H1 (cell line): ENCODE measurements around the gene KRT81. TPM values are rescaled to one million over a fixed set of nuclear protein-coding genes. Genes with fewer than 3 reads are reported as not detected.

Experiments used
- CTCF ChIA-PET: fragments of 300-600 bp; sonication (Branson Sonifier 250); formaldehyde crosslinking; loops from one replicate; lab custom pipeline; 2021; ENCODE audit not compliant: partially characterized antibody; lab: Charles Lee
- POLR2A ChIA-PET: fragments of 300-600 bp; sonication (Branson Sonifier 250); formaldehyde crosslinking; loops from one replicate; lab custom pipeline; 2021; ENCODE audit warnings: inconsistent platforms; ENCODE audit not compliant: partially characterized antibody; lab: Charles Lee
- DNase-seq, 2 experiments: peaks; one replicate each; pipeline versions ENCODE4 v3.0.0 to v3.0.0-alpha.2; 2010 to 2022; ENCODE audit warnings: low spot score in 2 of 2, low read depth in 1 of 2, mixed read lengths in 1 of 2
- FAIRE-seq: peaks from 2 replicates; lab custom pipeline; 2011; peaks lifted over from hg19 to GRCh38; lab: Jason Lieb, UNC
- H2AFZ ChIP-seq: 2 replicates; pipeline ENCODE4 v1.8.1; 2012; ENCODE audit warnings: low read length, inconsistent platforms
- H2AK5ac ChIP-seq: 2 replicates; pipeline ENCODE4 v1.6.1; 2013; ENCODE audit warnings: low read depth, low read length
- H2BK120ac ChIP-seq: replicated peaks from 2 replicates; pipeline ENCODE3; 2013; ENCODE audit warnings: low read depth, low read length, inconsistent platforms
- H2BK12ac ChIP-seq: 2 replicates; pipeline ENCODE4 v1.6.1; 2013; ENCODE audit warnings: low read depth, low read length
- H2BK15ac ChIP-seq: 2 replicates; pipeline ENCODE4 v1.6.1; 2013; ENCODE audit warnings: low read length
- H2BK20ac ChIP-seq: 2 replicates; pipeline ENCODE4 v1.6.1; 2013; ENCODE audit warnings: low read length
- H2BK5ac ChIP-seq: 2 replicates; pipeline ENCODE4 v1.6.1; 2013; ENCODE audit warnings: low read depth, low read length
- H3K14ac ChIP-seq: 2 replicates; pipeline ENCODE4 v1.6.1; 2013; ENCODE audit warnings: inconsistent platforms; ENCODE audit not compliant: insufficient read length
- H3K18ac ChIP-seq: 2 replicates; pipeline ENCODE4 v1.6.1; 2013; ENCODE audit warnings: low read length; ENCODE audit errors: extremely low read depth
- H3K23ac ChIP-seq: 2 replicates; pipeline ENCODE4 v1.6.1; 2013; ENCODE audit warnings: inconsistent platforms; ENCODE audit not compliant: insufficient read length
- H3K23me2 ChIP-seq: 2 replicates; pipeline ENCODE4 v1.6.1; 2013; ENCODE audit warnings: low read depth, low read length
- H3K27ac ChIP-seq: 2 replicates; pipeline ENCODE4 v1.6.1; 2011; ENCODE audit warnings: low read depth, low read length, inconsistent platforms
- H3K27me3 ChIP-seq, 4 experiments: replicated peaks in 1 of 4; 1 replicate in 1 of 4; 2 replicates in 3 of 4; pipeline versions ENCODE4 v1.6.1 to v1.8.1; 2011 to 2013; ENCODE audit warnings: low read length in 3 of 4, mild to moderate bottlenecking in 3 of 4, inconsistent platforms in 2 of 4, mixed read lengths in 2 of 4, moderate library complexity in 1 of 4; ENCODE audit not compliant: control insufficient read depth in 3 of 4, insufficient read depth in 3 of 4; ENCODE audit errors: extremely low read depth in 1 of 4
- H3K36me3 ChIP-seq, 4 experiments: 2 replicates each; pipeline versions ENCODE4 v1.6.1 to v1.8.1; 2011 to 2013; ENCODE audit warnings: mild to moderate bottlenecking in 4 of 4, low read length in 3 of 4, moderate library complexity in 2 of 4, control low read depth in 1 of 4, inconsistent platforms in 1 of 4; ENCODE audit not compliant: insufficient read depth in 4 of 4, control insufficient read depth in 2 of 4
- H3K4ac ChIP-seq: replicated peaks from 2 replicates; pipeline ENCODE3; 2013; ENCODE audit warnings: low read length, low read depth, mixed read lengths, inconsistent platforms; ENCODE audit not compliant: insufficient read length
- H3K4me1 ChIP-seq, 4 experiments: replicated peaks in 1 of 4; 1 replicate in 1 of 4; 2 replicates in 3 of 4; pipeline versions ENCODE4 v1.6.1 to v1.8.1; 2011 to 2013; ENCODE audit warnings: low read length in 3 of 4, inconsistent platforms in 2 of 4, mixed read lengths in 1 of 4; ENCODE audit not compliant: insufficient read depth in 4 of 4, control insufficient read depth in 3 of 4
- H3K4me2 ChIP-seq, 2 experiments: 2 replicates each; pipeline versions ENCODE4 v1.6.1 to v1.8.1; 2011 to 2013; ENCODE audit warnings: low read depth in 2 of 2, low read length in 2 of 2, control low read depth in 1 of 2, inconsistent platforms in 1 of 2, mild to moderate bottlenecking in 1 of 2; ENCODE audit not compliant: insufficient read depth in 1 of 2
- H3K4me3 ChIP-seq, 4 experiments: fragments of 200-600, 300-600 bp in 1 of 4; sonication (generic), shearing (Covaris generic), sonication (Bioruptor Twin) in 1 of 4; 2 replicates each; pipeline versions ENCODE4 v1.5.1 to v1.8.1; 2011 to 2016; ENCODE audit warnings: low read length in 4 of 4, low read depth in 3 of 4, control low read depth in 2 of 4, inconsistent platforms in 2 of 4, mild to moderate bottlenecking in 2 of 4, mixed read lengths in 1 of 4, moderate library complexity in 1 of 4; ENCODE audit not compliant: insufficient read depth in 2 of 4; ENCODE audit errors: extremely low read depth in 1 of 4
- H3K56ac ChIP-seq: replicated peaks from 2 replicates; pipeline ENCODE3; 2013; ENCODE audit warnings: low read depth, mild to moderate bottlenecking, mixed read lengths, low read length, inconsistent platforms; ENCODE audit not compliant: insufficient read length
- H3K79me1 ChIP-seq: 2 replicates; pipeline ENCODE4 v1.6.1; 2013; ENCODE audit warnings: low read depth, low read length, control low read depth
- H3K79me2 ChIP-seq, 2 experiments: 2 replicates each; pipeline versions ENCODE4 v1.6.1 to v1.8.1; 2012 to 2013; ENCODE audit warnings: low read length in 2 of 2, mild to moderate bottlenecking in 2 of 2, inconsistent platforms in 1 of 2; ENCODE audit not compliant: insufficient read depth in 2 of 2, control insufficient read depth in 1 of 2
- H3K9ac ChIP-seq, 4 experiments: replicated peaks in 1 of 4; 1 replicate in 1 of 4; 2 replicates in 3 of 4; pipeline versions ENCODE4 v1.6.1 to v1.8.1; 2011 to 2013; ENCODE audit warnings: low read depth in 3 of 4, low read length in 3 of 4, control low read depth in 2 of 4, mild to moderate bottlenecking in 2 of 4, moderate library complexity in 2 of 4, inconsistent platforms in 1 of 4; ENCODE audit errors: extremely low read depth in 1 of 4
- H3K9me3 ChIP-seq, 2 experiments: 2 replicates each; pipeline versions ENCODE4 v1.6.1 to v1.8.1; 2012 to 2013; ENCODE audit warnings: mild to moderate bottlenecking in 2 of 2, moderate library complexity in 2 of 2, control low read depth in 1 of 2, inconsistent platforms in 1 of 2, low read depth in 1 of 2, low read length in 1 of 2, mixed read lengths in 1 of 2; ENCODE audit not compliant: insufficient read depth in 2 of 2
- H4K20me1 ChIP-seq, 2 experiments: replicated peaks in 1 of 2; 2 replicates each; pipeline versions ENCODE3 to v1.8.1; 2011 to 2013; ENCODE audit warnings: inconsistent platforms in 2 of 2, low read length in 2 of 2, mild to moderate bottlenecking in 1 of 2; ENCODE audit not compliant: insufficient read depth in 2 of 2, control insufficient read depth in 1 of 2
- H4K5ac ChIP-seq: 2 replicates; pipeline ENCODE4 v1.6.1; 2013; ENCODE audit warnings: low read length, low read depth, mixed read lengths, inconsistent platforms; ENCODE audit not compliant: insufficient read length
- H4K8ac ChIP-seq: 2 replicates; pipeline ENCODE4 v1.8.0; 2013; ENCODE audit warnings: mild to moderate bottlenecking, moderate library complexity, low read length, inconsistent platforms; ENCODE audit not compliant: insufficient read depth; ENCODE audit errors: extremely low read depth
- H4K91ac ChIP-seq: replicated peaks from 2 replicates; pipeline ENCODE3; 2013; ENCODE audit warnings: low read length, mixed read lengths, inconsistent platforms; ENCODE audit not compliant: insufficient read length
- ASH2L ChIP-seq: fragments of 200-600, 300-600 bp; sonication (generic); IDR thresholded peaks from one replicate; pipeline ENCODE4 v1.7.1; 2017; ENCODE audit warnings: low read length
- CTBP2 ChIP-seq: IDR thresholded peaks from 2 replicates; pipeline ENCODE4 v1.7.0; 2011; ENCODE audit warnings: borderline replicate concordance, mild to moderate bottlenecking, moderate library complexity, mixed read lengths, low read length; ENCODE audit not compliant: insufficient read depth, insufficient read length
- GABPA ChIP-seq: IDR thresholded peaks from 2 replicates; pipeline ENCODE4 v1.6.1; 2011; ENCODE audit warnings: mild to moderate bottlenecking, low read length, moderate library complexity, borderline replicate concordance; ENCODE audit not compliant: insufficient read depth
- GTF2F1 ChIP-seq: IDR thresholded peaks from 2 replicates; pipeline ENCODE4 v1.6.1; 2012; ENCODE audit warnings: low read depth, low read length, improper control_type of control experiment, borderline replicate concordance
- JUND ChIP-seq: IDR thresholded peaks from 2 replicates; pipeline ENCODE4 v1.6.1; 2011; ENCODE audit warnings: mild to moderate bottlenecking, improper control_type of control experiment, low read length
- KDM1A ChIP-seq: fragments of 200-600, 300-600 bp; sonication (generic); IDR thresholded peaks from 2 replicates; pipeline ENCODE4 v1.7.1; 2016; ENCODE audit warnings: mild to moderate bottlenecking, low read length, borderline replicate concordance
- KDM5A ChIP-seq: fragments of 200-600 bp; IDR thresholded peaks from 2 replicates; pipeline ENCODE4 v1.7.1; 2012; ENCODE audit warnings: mild to moderate bottlenecking, low read length, inconsistent platforms, mixed read lengths
- POLR2A ChIP-seq, 2 experiments: IDR thresholded peaks; 1 replicate in 1 of 2; 2 replicates in 1 of 2; pipeline ENCODE4 v1.6.1; 2011; ENCODE audit warnings: low read depth in 2 of 2, low read length in 2 of 2, mild to moderate bottlenecking in 2 of 2; ENCODE audit errors: control extremely low read depth in 1 of 2
- RAD21 ChIP-seq, 2 experiments: IDR thresholded peaks in 1 of 2; conservative IDR thresholded peaks in 1 of 2; 2 replicates each; pipeline ENCODE4 v1.6.1; 2011; ENCODE audit warnings: low read depth in 2 of 2, low read length in 2 of 2, improper control_type of control experiment in 1 of 2, inconsistent platforms in 1 of 2, mild to moderate bottlenecking in 1 of 2, moderate library complexity in 1 of 2
- SP1 ChIP-seq: IDR thresholded peaks from 2 replicates; pipeline ENCODE4 v1.6.1; 2011; ENCODE audit warnings: low read depth, low read length
- SP4 ChIP-seq: IDR thresholded peaks from 2 replicates; pipeline ENCODE4 v1.6.1; 2012; ENCODE audit warnings: low read length, inconsistent platforms
- TBP ChIP-seq: IDR thresholded peaks from 2 replicates; pipeline ENCODE4 v1.6.1; 2011; ENCODE audit warnings: low read depth, low read length, improper control_type of control experiment
- TCF12 ChIP-seq: IDR thresholded peaks from 2 replicates; pipeline ENCODE4 v1.6.1; 2011; ENCODE audit warnings: low read depth, mild to moderate bottlenecking, low read length
- YY1 ChIP-seq: IDR thresholded peaks from 2 replicates; pipeline ENCODE4 v1.6.1; 2011; ENCODE audit warnings: low read depth, mild to moderate bottlenecking, low read length
- WGBS, 2 experiments: shearing (Covaris generic) in 1 of 2; methylation state at CpG; one replicate each; pipeline versions ENCODE4 v1.1.6 to v1.1.7; 2013 to 2015; ENCODE audit warnings: low lambda C conversion rate in 2 of 2, mixed read lengths in 2 of 2, inconsistent platforms in 1 of 2, low coverage in 1 of 2, missing lambda C conversion rate in 1 of 2; ENCODE audit not compliant: insufficient replicate concordance in 2 of 2, insufficient coverage in 1 of 2, insufficient read length in 1 of 2; ENCODE audit errors: extremely low coverage in 1 of 2, missing lambda C conversion rate in 1 of 2; 5-methylcytosine and 5-hydroxymethylcytosine counted together
- polyA plus RNA-seq, 7 experiments: library from polyadenylated mRNA; depleted of rRNA in 3 of 7; stranded (reverse) in 5 of 7; unstranded in 2 of 7; fragments of >200 nt in 5 of 7; fragments of 200-250 nt in 2 of 7; gene quantifications; 1 replicate in 5 of 7; 2 replicates in 1 of 7; 4 replicates in 1 of 7; pipeline versions ENCODE4 v1.2.1 to v1.2.3, GENCODE V29; 2011 to 2013; ENCODE audit warnings: missing spikeins in 2 of 7, mixed read lengths in 2 of 7
- total RNA-seq: library from RNA; stranded (reverse); fragmentation: NEBNext Ultra II Directional; extraction: Animal tissue kit (Norgen Biotek cat#: 25700); gene quantifications from 2 replicates; pipeline ENCODE4 v1.2.1, GENCODE V29; 2021

Gene KRT81
- total and polyA plus RNA-seq, 2 of the 8 experiments (the other 6 are each of a cell fraction or from before 2014, with no cell fraction given), result not detected

DNA sequence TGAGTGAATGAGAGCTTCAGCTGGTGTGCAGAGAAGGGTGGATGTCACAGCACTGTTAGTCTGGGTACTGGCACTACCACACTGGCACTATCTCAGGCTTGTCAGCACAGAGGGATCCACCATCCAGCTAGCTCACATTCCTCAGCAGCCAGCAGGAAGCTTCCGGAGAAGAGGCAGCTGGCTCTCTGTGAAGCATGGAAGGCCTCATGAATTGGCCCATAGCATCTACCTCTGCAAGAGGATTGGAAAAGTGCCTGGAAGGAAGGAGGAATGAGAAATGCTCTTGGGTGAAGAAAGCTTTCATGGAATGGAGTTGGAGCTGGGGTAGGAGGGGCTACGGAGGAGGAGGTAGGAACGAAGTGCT lies 19.9 kb upstream of the KRT81 start:
- no peak overlapping the region for H2BK12ac ChIP-seq
- H3K27me3 ChIP-seq, result peaks cover 21 to 46% (median 35%) of the 10 kb centered on the region in 4 experiments
- H4K5ac ChIP-seq, result no peak overlapping the region
- H3K56ac ChIP-seq, result no peak overlapping the region
- POLR2A ChIA-PET, result interaction anchor here (0.8 kb wide), 1 partner anchor 91 kb away, joined by 3 read pairs; no protein-coding TSS in a partner anchor
- H3K79me1 ChIP-seq, result no peaks in the 10 kb centered on the region
- no peak overlapping the region for H2BK20ac ChIP-seq
- no peak for FAIRE-seq
- CTCF ChIA-PET, result interaction anchor here (0.9 to 13.1 kb wide), 26 partner anchors 13 to 569 kb away, joined by 3 to 353 read pairs (median 6); partner anchors contain the start of genes KRT7, KRT83, KRT84 and KRT86
- H4K91ac ChIP-seq, result no peak overlapping the region
- H3K18ac ChIP-seq, result no peak overlapping the region
- no peak overlapping the region for H3K4ac ChIP-seq
- 0 out of 2 replicates have a peak overlapping the region, but pooled peaks have one; percentile 12 for H2BK15ac ChIP-seq
- H4K20me1 ChIP-seq, result no peaks in the 10 kb centered on the region
- no peak overlapping the region for H3K14ac ChIP-seq
- H2AFZ ChIP-seq, result no peak overlapping the region
- no peak overlapping the region for H2BK120ac ChIP-seq
- H2AK5ac ChIP-seq, result no peak overlapping the region
- TF ChIP-seq GABPA (no peak), ASH2L (no peak), YY1 (no peak), SP4 (no peak), SP1 (no peak), TCF12 (no peak), JUND (no peak), KDM5A (no peak), CTBP2 (no peak), TBP (no peak), KDM1A (no peak), POLR2A (IDR thresholded peaks at IDR 0.05; ENCODE audit: control extremely low read depth in 1 of 2, low read depth in 2 of 2, low read length in 2 of 2) (no peak), GTF2F1 (no peak), RAD21 (IDR thresholded peaks at IDR 0.05 in 1 of 2, conservative IDR thresholded peaks at IDR 0.05 in 1 of 2; ENCODE audit: low read depth in 2 of 2, low read length in 2 of 2) (no peak)
- TF ChIP-seq, all 59 proteins: peak for 0
- H3K4me3 ChIP-seq, result no peak overlapping the region
- H3K9ac ChIP-seq, result no peak overlapping the region
- H4K8ac ChIP-seq, result no peak overlapping the region
- no peak for DNase-seq
- WGBS, 2 experiments, result 94% methylated on average over 3 of the region's 3 CpGs; no CpG with 5 or more reads in 1 of the 2 experiments
- peaks cover 0 to 2% (median 0%) of the 10 kb centered on the region in 4 experiments; a peak in 1 of 7 replicates for H3K4me1 ChIP-seq
- peaks cover 11% of the 10 kb centered on the region; the same call in 1 of the 2 replicates for H3K23me2 ChIP-seq
- no peaks in the 10 kb centered on the region for H3K36me3 ChIP-seq
- H3K23ac ChIP-seq, result no peak overlapping the region
- H3K4me2 ChIP-seq, result no peak overlapping the region
- H3K27ac ChIP-seq, result no peak overlapping the region
- H3K79me2 ChIP-seq, result no peaks in the 10 kb centered on the region
- no peak overlapping the region for H2BK5ac ChIP-seq
- H3K9me3 ChIP-seq, result no peaks in the 10 kb centered on the region; a peak in 1 of 4 replicates
